Measurements from ENCODE around the gene OPALIN.

- TF ChIP-seq CTCF (IDR thresholded peaks at IDR 0.05; ENCODE audit: insufficient read depth, low read length, poor library complexity, severe bottlenecking) (no peak), EZH2phosphoT487 (conservative IDR thresholded peaks at IDR 0.05; ENCODE audit: low read length) (no peak)
Measured at GRCh38 chr10:96305019-96305418, 53.8 kb downstream of the OPALIN start.

Data from SU-DHL-6 (cell line).